HG03520 (cell line): ENCODE results near the gene TLR7.

Source experiments
- ATAC-seq: cut with Tn5 transposase; IDR thresholded peaks from one replicate; pipeline ENCODE4 v1.9.1; 2021; ENCODE audit warnings: mild to moderate bottlenecking, moderate library complexity; ENCODE audit not compliant: unreplicated experiment

The TLR7 gene

GRCh38 chrX:12890467-12890866 lies 23.6 kb downstream of the TLR7 start:
- peak; percentile 71 for ATAC-seq

- ATAC-seq: no peak
Measured at GRCh38 chrX:12891171-12891570, 24.3 kb downstream of the TLR7 start.

DNA sequence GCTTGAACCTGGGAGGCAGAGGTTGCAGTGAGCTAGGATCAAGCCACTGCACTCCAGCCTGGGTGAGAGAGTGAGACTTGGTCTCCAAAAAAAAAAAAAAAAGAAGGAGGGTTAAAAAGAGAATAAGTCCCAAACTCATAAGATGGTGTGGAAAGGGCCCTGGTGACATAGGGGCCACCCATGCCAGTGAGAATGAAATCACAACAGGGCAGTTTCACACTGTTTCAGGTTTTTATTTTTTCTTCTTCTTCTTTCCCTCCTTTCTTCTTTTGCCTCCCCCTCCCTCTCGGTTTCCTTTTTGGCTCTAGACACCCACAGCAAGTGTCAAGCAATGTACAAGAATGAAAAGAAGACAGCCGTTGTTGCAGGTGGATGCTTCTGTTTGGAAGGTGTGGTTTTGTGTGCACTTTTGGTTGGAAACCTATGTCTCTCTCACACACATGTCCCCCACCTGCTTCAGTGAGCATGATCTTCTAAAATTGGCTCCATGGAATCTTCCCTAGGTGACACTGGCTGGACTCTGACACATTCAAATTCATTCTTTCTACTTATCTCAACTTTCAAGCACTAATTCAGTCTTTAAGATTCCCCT lies 25.1 kb downstream of the TLR7 start:
- peak; percentile 39 for ATAC-seq

- ATAC-seq: no peak
Measured at GRCh38 chrX:12892716-12893115, 25.8 kb downstream of the TLR7 start.

- no peak for ATAC-seq
Measured at GRCh38 chrX:12894074-12895030, 27.5 kb downstream of the TLR7 start.

DNA sequence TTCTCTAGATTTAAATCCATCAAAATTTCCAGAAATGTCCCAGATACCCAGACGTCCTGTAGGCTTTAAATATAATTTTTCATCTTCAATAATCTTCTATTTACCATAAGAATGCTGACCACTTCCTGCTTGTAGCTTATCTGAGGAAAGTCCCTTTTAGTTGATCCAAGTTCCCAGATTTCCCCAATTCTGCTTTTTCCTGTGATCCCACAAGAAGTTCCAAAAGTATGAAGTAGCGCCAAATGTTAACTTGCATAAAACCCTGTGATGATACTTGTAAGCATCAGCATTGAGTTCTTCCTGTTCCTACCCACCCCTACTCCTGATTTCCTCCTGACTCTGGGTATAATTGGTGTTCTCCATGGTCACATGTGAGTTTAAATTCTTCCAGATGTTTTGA lies 29.0 kb downstream of the TLR7 start:
- no peak for ATAC-seq

DNA sequence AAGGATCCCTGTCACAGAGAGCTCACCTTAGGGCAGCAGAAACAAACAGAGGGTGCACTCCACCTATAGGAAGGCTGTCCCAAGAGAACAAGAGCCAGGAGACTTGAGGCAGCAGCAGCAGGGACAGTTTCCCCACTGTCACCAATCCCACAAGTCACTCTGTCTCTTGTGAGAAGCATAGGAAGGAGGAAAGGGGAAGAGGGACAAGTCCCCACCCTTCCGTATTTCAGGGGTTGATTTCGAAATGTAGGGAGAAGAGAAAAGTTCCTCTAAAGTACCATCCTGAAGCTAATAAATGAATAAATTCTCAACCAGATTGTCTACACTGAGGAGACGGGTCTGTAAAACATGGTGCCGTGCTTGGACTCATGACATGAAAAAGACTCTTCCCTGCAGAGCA lies 30.1 kb downstream of the TLR7 start:
- no peak for ATAC-seq

- ATAC-seq: no peak
Measured at GRCh38 chrX:12898073-12898472, 31.2 kb downstream of the TLR7 start.

- ATAC-seq: no peak
Measured at GRCh38 chrX:12899506-12899905, 32.6 kb downstream of the TLR7 start.

- ATAC-seq: peak; percentile 58
Measured at GRCh38 chrX:12901486-12901885, 34.6 kb downstream of the TLR7 start.

DNA sequence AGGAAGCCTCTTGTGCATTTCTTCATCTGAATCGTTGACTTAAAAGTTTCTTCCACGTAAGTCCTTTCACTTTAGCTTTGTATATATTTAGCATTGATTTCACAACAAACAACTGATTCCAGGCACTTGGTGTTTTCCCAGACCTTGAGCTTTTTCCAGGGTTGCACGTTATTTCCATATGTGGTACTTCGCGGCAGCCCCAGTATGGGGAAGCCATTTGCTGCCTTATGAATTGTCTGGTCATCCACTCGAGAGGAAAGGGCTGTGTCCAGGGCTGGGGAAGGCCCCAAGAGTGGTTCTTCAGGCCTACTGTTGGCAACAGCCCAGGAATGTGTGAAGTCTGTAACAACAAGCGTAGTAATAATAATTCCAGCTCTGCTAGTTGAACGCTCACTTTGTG lies 36.8 kb downstream of the TLR7 start:
- no peak for ATAC-seq

- no peak for ATAC-seq
Measured at GRCh38 chrX:12906046-12906761, 39.3 kb downstream of the TLR7 start, which contains the start of gene TLR8. TLR8 (plus strand) TSS chrX:12906620; CDS start chrX:12906707, 87 bp downstream.

DNA sequence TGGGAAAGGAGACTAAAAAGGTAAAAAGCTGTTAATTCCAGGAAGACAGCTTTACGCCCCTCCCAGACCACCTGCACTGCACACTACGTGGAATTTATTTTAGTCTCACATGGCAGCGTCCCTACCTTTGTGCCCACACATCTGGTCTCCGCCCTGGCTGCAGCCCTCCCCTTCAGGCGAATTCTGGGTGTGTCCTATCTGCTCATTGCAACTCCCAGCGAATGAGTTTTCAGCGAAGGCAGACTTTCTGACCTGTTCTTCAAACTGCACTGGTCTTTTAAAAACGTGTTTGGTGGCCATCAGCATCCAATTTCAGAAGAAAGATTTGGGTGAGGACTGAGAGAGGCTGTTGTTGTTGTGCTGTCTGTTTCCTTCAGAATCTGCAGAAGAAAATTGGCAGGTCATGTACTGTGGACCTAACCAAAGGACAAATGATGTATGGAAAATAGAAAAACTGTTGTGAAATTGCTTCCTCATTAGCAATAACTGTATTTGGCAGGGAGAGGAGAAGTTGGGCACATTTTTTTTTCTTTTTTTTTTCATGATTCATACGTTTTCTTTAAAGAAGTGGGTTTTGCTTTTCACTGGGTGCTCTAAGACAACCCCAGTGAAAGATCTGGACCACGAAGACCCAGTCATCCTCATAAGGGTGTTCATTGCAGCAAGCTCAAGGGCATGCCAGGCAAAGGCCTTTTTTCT lies 43.7 kb downstream of the TLR7 start:
- ATAC-seq: no peak

DNA sequence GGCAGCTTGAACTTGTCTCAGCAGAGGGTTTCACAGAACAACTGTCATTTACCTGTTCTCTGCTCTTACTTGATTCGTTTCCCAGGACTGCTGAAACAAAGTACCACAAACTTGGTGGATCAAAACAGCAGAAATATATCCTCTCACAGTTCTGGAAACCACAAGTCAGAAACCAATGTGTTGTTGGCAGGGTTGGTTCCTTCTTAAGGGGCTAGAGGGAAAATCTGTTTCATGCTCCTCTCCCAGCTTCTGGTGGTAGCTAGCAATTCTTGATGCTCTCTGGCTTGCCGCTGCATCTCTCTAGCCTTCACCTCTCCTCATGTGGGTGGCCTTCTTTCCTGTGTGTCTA lies 44.2 kb downstream of the TLR7 start:
- ATAC-seq: no peak

GRCh38 chrX:12912791-12913482 lies 46.1 kb downstream of the TLR7 start:
- ATAC-seq: no peak

- ATAC-seq: no peak
Measured at GRCh38 chrX:12917753-12918152, 50.9 kb downstream of the TLR7 start.

DNA sequence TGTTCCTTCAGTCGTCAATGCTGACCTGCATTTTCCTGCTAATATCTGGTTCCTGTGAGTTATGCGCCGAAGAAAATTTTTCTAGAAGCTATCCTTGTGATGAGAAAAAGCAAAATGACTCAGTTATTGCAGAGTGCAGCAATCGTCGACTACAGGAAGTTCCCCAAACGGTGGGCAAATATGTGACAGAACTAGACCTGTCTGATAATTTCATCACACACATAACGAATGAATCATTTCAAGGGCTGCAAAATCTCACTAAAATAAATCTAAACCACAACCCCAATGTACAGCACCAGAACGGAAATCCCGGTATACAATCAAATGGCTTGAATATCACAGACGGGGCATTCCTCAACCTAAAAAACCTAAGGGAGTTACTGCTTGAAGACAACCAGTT lies 52.2 kb downstream of the TLR7 start:
- ATAC-seq: no peak

DNA sequence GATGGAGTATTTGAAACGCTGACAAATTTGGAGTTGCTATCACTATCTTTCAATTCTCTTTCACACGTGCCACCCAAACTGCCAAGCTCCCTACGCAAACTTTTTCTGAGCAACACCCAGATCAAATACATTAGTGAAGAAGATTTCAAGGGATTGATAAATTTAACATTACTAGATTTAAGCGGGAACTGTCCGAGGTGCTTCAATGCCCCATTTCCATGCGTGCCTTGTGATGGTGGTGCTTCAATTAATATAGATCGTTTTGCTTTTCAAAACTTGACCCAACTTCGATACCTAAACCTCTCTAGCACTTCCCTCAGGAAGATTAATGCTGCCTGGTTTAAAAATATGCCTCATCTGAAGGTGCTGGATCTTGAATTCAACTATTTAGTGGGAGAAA lies 52.7 kb downstream of the TLR7 start:
- no peak for ATAC-seq

DNA sequence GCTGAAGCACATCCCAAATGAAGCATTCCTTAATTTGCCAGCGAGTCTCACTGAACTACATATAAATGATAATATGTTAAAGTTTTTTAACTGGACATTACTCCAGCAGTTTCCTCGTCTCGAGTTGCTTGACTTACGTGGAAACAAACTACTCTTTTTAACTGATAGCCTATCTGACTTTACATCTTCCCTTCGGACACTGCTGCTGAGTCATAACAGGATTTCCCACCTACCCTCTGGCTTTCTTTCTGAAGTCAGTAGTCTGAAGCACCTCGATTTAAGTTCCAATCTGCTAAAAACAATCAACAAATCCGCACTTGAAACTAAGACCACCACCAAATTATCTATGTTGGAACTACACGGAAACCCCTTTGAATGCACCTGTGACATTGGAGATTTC lies 54.1 kb downstream of the TLR7 start:
- no peak for ATAC-seq

- no peak for ATAC-seq
Measured at GRCh38 chrX:12921886-12922598, 55.2 kb downstream of the TLR7 start.
